ENCODE data around the gene HS2ST1.

DNA sequence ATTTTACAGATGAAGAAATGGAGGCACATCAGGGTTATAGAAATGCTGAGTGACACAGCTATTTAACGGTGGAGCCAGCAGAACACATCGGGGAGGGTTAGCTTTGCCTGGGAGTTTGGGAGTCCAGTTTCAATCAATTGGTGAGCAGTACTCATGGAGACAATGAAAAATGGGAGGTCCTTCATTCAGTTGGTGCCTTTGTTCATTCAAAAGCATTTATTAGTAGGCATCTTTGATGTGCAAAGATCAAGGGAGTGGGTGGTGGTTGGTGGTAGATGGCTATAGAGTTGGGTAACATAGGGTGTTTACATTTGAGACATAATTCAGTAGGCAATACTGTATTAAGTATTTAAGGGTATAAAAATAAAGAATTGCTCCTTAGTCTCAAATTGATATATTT, 230.5 kb downstream of the HS2ST1 start:
- TF ChIP-seq POLR2A (IDR thresholded peaks at IDR 0.05; ENCODE audit: low read length) (no peak), SMC3 (IDR thresholded peaks at IDR 0.05) (no peak)
- TF ChIP-seq, protein P1, sequence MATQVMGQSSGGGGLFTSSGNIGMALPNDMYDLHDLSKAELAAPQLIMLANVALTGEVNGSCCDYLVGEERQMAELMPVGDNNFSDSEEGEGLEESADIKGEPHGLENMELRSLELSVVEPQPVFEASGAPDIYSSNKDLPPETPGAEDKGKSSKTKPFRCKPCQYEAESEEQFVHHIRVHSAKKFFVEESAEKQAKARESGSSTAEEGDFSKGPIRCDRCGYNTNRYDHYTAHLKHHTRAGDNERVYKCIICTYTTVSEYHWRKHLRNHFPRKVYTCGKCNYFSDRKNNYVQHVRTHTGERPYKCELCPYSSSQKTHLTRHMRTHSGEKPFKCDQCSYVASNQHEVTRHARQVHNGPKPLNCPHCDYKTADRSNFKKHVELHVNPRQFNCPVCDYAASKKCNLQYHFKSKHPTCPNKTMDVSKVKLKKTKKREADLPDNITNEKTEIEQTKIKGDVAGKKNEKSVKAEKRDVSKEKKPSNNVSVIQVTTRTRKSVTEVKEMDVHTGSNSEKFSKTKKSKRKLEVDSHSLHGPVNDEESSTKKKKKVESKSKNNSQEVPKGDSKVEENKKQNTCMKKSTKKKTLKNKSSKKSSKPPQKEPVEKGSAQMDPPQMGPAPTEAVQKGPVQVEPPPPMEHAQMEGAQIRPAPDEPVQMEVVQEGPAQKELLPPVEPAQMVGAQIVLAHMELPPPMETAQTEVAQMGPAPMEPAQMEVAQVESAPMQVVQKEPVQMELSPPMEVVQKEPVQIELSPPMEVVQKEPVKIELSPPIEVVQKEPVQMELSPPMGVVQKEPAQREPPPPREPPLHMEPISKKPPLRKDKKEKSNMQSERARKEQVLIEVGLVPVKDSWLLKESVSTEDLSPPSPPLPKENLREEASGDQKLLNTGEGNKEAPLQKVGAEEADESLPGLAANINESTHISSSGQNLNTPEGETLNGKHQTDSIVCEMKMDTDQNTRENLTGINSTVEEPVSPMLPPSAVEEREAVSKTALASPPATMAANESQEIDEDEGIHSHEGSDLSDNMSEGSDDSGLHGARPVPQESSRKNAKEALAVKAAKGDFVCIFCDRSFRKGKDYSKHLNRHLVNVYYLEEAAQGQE (IDR thresholded peaks at IDR 0.05): no peak
- TF ChIP-seq, protein P2, sequence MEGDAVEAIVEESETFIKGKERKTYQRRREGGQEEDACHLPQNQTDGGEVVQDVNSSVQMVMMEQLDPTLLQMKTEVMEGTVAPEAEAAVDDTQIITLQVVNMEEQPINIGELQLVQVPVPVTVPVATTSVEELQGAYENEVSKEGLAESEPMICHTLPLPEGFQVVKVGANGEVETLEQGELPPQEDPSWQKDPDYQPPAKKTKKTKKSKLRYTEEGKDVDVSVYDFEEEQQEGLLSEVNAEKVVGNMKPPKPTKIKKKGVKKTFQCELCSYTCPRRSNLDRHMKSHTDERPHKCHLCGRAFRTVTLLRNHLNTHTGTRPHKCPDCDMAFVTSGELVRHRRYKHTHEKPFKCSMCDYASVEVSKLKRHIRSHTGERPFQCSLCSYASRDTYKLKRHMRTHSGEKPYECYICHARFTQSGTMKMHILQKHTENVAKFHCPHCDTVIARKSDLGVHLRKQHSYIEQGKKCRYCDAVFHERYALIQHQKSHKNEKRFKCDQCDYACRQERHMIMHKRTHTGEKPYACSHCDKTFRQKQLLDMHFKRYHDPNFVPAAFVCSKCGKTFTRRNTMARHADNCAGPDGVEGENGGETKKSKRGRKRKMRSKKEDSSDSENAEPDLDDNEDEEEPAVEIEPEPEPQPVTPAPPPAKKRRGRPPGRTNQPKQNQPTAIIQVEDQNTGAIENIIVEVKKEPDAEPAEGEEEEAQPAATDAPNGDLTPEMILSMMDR (IDR thresholded peaks at IDR 0.05): no peak
